ENCODE measurements around the gene GPRASP1. TPM values are rescaled to one million over a fixed set of nuclear protein-coding genes. Genes with fewer than 3 reads are reported as not detected.
"Not testable (repeated sequence)": the region's sequence is repeated elsewhere in the genome, so short reads cannot be mapped to it uniquely, and the experiment has no call there.

The GPRASP1 gene
- total RNA-seq, 2 experiments from 2014 or later = 4.2 to 5.1 TPM

DNA sequence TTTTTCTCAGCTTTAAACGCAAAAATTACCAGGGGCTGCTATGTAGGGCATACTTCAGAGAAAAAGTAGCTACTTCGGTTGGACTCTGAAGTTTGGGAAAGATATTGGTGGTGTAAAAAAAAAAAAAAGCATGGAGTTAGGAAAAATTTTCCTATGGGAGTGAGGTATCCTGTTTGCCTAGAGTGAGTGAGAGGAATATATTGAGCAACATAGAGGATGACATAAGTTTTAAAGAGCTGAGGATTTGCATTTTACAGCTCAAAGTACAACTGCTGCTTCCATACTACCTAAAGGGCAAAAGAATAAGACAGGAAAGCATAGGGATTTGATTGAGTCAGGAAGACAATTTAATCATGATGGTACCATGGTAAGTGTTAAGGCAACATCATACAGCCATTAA, 7.3 kb downstream of the GPRASP1 start:
- intact Hi-C loops (cut with DNase I, micrococcal nuclease) = loop anchor here in 1 of 2 experiments (2.0 to 10.0 kb wide), 6 partner anchors 60 to 1244 kb away; partner anchors contain the start of genes ARMCX5, BEX4, GPRASP3 and MORF4L2

DNA sequence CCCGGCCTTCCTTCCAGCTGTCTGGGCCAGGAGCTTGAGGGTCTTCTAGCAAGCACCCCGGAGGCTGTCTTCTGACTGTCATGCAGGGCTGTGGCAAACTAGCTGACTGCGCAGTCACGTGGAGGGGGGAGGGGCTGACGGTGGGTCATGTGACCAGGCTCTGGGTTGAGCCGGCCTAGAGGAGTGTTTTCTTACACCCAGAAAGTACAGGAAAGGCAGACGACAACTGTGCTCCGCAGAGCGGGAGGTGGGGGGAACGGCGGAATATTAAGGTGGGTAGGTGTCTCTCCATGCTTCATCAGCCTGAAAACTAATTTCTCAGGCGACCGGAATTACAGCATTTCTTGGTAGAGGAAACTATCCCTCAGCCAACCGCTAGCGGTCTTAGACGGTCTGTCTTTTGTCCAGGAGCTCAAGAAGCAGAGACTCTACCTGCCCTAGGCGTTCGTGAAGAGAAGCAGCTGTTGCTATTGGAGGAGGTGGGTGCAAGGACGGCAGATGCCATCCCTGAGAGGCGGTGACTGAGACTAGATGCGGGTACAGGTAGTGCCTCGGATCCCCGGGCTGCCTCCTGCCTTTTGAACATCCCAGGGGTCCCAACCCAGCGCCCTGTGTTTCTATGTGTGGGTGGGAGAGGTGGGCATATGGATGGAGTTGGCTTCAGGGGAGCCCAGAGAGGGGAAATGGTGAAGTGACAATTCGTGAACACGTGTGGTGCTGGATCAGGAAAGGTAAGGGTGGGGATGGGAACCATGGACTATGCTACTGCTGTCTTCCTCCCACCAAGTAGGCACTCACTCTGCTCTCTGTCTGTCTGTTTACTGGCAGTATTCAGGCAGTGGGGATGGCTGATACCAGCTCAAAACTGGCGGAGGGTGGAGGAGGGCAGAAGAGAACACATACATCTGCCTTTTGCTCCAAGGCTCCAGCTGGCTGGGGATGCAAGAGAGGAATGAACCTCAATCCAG, 8.8 kb downstream of the GPRASP1 start:
- peak; percentile 99 for ATAC-seq
- peaks cover 25% of the 10 kb centered on the region for H3K36me3 Mint-ChIP-seq (ENCODE audit: low read depth)
- peaks cover 23% of the 10 kb centered on the region for H3K4me1 Mint-ChIP-seq
- peaks cover 4% of the 10 kb centered on the region for H3K9me3 Mint-ChIP-seq (ENCODE audit: low read depth)
- H3K4me3 Mint-ChIP-seq = peak overlapping the region; percentile 87
- CTCF ChIA-PET = no interaction called here
- intact Hi-C loops (cut with DNase I, micrococcal nuclease) = loop anchor here in 1 of 2 experiments (2.0 to 10.0 kb wide), 6 partner anchors 61 to 1245 kb away; partner anchors contain the start of genes ARMCX5, BEX4, GPRASP3 and MORF4L2
- DNase-seq = peak; percentile 91
- peak overlapping the region; percentile 92 for H3K27ac Mint-ChIP-seq
- POLR2A ChIA-PET = interaction anchor here (0.6 kb wide), 1 partner anchor 108 kb away, joined by 3 read pairs; no protein-coding TSS in a partner anchor
- H3K27me3 Mint-ChIP-seq = no peaks in the 10 kb centered on the region

More for the DNA sequence above, 7.3 kb downstream of the GPRASP1 start:
- POLR2A ChIA-PET = interaction anchor here (0.8 kb wide), 1 partner anchor 59 kb away, joined by 4 read pairs; the partner anchor contains the start of gene ARMCX5
- Mint-ChIP-seq H3K27me3 (no peaks in the 10 kb centered on the region), H3K36me3 (ENCODE audit: low read depth) (peaks cover 13% of the 10 kb centered on the region), H3K4me3 (peak overlapping the region; percentile 36), H3K4me1 (peaks cover 26% of the 10 kb centered on the region), H3K27ac (peak overlapping the region; percentile 19), H3K9me3 (ENCODE audit: low read depth) (peaks cover under 1% of the 10 kb centered on the region)
- DNase-seq (no peak), ATAC-seq (no peak)
- CTCF ChIA-PET = no interaction called here

DNA sequence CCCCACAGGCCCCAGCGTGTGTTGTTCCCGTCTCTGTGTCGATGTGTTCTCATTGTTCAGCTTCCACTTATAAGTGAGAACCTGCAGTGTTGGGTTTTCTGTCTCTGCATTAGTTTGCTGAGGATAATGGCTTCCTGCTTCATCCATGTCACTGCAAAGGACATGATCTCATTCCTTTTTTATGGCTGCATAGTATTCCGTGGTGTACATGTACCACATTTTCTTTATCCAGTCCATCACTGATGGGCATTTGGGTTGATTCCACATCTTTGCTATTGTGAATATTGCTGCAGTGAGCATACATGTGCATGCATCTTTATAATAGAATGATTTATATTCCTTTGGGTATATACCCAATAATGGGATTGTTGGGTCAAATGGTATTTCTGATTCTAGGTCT, 12.5 kb downstream of the GPRASP1 start:
- peaks cover 25% of the 10 kb centered on the region for H3K4me1 Mint-ChIP-seq
- ATAC-seq; H3K27ac Mint-ChIP-seq; H3K4me3 Mint-ChIP-seq; POLR2A ChIA-PET; intact Hi-C loops (cut with DNase I, micrococcal nuclease); DNase-seq; H3K27me3 Mint-ChIP-seq: not testable (repeated sequence)
- peaks cover 12% of the 10 kb centered on the region for H3K9me3 Mint-ChIP-seq (ENCODE audit: low read depth)
- CTCF ChIA-PET = interaction anchor here (0.5 kb wide), 1 partner anchor 19 kb away, joined by 3 read pairs; no protein-coding TSS in a partner anchor
- peaks cover 40% of the 10 kb centered on the region for H3K36me3 Mint-ChIP-seq (ENCODE audit: low read depth)

DNA sequence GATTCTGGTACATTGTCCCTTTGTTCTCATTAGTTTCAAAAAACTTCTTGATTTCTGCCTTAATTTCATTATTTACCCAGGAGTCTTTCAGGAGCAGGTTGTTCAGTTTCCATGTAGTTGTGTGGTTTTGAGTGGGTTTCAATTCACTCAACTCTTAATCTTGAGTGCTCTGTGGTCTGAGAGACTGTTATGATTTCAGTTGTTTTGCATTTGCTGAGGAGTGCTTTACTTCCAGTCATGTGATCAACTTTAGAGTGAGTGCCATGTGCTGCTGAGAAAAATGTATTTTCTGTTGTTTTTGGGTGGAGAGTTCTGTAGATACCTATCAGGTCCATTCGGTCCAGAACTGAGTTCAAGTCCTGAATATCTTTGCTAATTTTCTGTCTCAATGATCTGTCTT, 15.8 kb downstream of the GPRASP1 start:
- H3K4me3 Mint-ChIP-seq; H3K27ac Mint-ChIP-seq; ATAC-seq; POLR2A ChIA-PET; H3K27me3 Mint-ChIP-seq; intact Hi-C loops (cut with DNase I, micrococcal nuclease); DNase-seq: not testable (repeated sequence)
- CTCF ChIA-PET = interaction anchor here (1.1 kb wide), 1 partner anchor 53 kb away, joined by 5 read pairs; the partner anchor contains the start of gene GPRASP3
- H3K9me3 Mint-ChIP-seq (ENCODE audit: low read depth) = peaks cover 14% of the 10 kb centered on the region
- peaks cover 11% of the 10 kb centered on the region for H3K4me1 Mint-ChIP-seq
- H3K36me3 Mint-ChIP-seq (ENCODE audit: low read depth) = peaks cover 47% of the 10 kb centered on the region

DNA sequence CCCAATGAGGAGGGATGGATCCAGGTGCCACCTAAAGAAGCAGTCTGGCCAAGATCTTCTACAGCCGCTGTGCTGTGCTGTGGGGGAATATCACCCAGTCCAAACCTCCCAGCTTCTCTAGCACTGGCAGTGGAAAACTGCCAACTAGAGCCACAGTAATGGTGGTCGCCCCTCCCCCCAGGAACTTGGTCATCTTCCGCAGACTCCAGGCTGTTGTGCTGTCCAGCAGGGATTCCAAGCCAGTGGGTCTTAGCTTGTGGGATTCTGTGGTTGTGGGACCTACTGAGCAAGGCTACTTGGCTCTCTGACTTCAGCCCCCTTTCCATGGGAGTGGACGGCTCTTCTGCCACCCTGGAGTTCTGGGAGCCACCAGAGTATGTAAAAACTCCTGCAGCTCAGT, 18.2 kb downstream of the GPRASP1 start:
- no peak overlapping the region for H3K4me3 Mint-ChIP-seq
- POLR2A ChIA-PET = no interaction called here
- intact Hi-C loops (cut with DNase I, micrococcal nuclease) = no loop called here

DNA sequence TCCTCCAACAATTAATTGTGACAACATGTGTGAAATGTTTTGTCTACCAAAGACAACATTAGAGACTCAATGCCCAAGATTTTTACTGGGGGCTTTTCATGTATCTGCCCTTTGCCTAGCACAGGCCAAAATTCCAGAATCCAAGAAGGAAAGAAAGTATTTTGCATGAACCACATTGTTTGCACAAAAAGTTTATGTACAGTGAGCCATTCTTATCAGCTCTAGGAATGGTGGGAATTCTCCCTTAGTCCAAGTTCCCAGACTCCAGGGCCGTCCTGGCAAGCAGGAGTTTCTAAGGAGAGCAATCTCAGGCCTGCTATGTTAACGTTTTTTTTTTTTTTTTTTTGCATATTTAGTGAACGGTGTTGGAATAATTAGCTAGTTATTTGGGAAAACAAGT, 21.6 kb downstream of the GPRASP1 start:
- no peak overlapping the region for H3K27ac Mint-ChIP-seq
- peaks cover 2% of the 10 kb centered on the region for H3K9me3 Mint-ChIP-seq (ENCODE audit: low read depth)
- no peak overlapping the region for H3K4me3 Mint-ChIP-seq
- intact Hi-C loops (cut with DNase I, micrococcal nuclease) = no loop called here
- H3K36me3 Mint-ChIP-seq (ENCODE audit: low read depth) = peaks cover 16% of the 10 kb centered on the region
- CTCF ChIA-PET = no interaction called here
- peaks cover 7% of the 10 kb centered on the region for H3K4me1 Mint-ChIP-seq
- no peak for DNase-seq
- H3K27me3 Mint-ChIP-seq = no peaks in the 10 kb centered on the region
- ATAC-seq = no peak
- POLR2A ChIA-PET = no interaction called here

More for the DNA sequence above, 18.2 kb downstream of the GPRASP1 start:
- DNase-seq (no peak), ATAC-seq (no peak)
- H3K27ac Mint-ChIP-seq = no peak overlapping the region
- peaks cover 37% of the 10 kb centered on the region for H3K36me3 Mint-ChIP-seq (ENCODE audit: low read depth)
- CTCF ChIA-PET = no interaction called here
- H3K27me3 Mint-ChIP-seq = no peaks in the 10 kb centered on the region
- H3K9me3 Mint-ChIP-seq (ENCODE audit: low read depth) = peaks cover 10% of the 10 kb centered on the region
- H3K4me1 Mint-ChIP-seq = peaks cover 11% of the 10 kb centered on the region

DNA sequence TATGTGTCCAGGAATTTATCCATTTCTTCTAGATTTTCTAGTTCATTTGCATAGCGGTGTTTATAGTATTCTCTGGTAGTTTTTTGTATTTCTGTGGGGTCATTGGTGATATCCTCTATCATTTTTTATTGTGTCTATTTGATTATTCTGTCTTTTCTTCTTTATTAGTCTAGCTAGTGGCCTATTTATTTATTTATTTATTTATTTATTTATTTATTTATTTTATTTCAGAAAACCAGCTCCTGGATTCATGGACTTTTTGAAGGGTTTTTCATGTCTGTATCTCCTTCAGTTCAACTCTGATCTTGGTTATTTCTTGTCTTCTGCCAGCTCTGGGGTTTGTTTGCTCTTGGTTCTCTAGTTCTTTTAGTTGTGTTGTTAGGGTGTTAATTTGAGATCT, 26.2 kb downstream of the GPRASP1 start:
- H3K4me1 Mint-ChIP-seq; ATAC-seq; H3K9me3 Mint-ChIP-seq (ENCODE audit: low read depth); intact Hi-C loops (cut with DNase I, micrococcal nuclease); CTCF ChIA-PET; DNase-seq; POLR2A ChIA-PET; H3K27me3 Mint-ChIP-seq; H3K4me3 Mint-ChIP-seq; H3K27ac Mint-ChIP-seq: not testable (repeated sequence)
- H3K36me3 Mint-ChIP-seq (ENCODE audit: low read depth) = peaks cover 22% of the 10 kb centered on the region

DNA sequence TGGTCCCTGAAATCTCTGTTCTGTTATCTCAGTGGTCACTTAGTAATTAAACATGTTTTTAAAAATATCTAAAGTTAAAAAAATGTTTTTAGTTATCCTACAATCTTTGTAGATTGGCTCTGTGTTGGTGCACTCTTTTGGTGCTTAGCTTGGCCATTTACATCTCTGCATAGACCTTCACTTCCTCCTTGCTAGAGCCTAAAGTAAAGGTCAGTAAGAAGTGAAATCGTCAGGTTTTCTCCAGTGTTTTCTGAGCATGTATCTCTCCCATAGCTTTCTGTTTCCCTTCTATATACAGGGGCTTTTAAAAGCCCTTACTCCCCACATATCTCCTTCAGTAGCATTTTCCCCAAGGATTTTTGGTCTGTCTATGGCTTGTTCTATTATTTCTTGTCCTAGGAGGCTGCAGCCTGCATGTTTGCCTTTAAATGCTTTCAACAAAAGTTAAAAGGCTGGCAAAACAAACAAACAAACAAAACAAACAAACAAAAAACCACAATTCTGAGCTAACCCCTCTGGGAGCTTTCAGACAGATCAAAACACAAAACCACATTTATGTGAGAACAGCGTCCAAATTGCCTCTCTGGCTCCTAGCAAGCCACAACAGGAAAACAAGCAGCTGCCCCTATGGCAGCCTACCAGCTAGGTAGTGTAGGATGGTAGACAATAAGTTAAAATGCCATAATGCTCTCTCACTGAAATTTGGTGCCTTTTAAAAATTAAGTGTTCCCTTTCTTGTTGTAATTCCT, 33.7 kb downstream of the GPRASP1 start:
- DNase-seq (no peak), ATAC-seq (no peak)
- intact Hi-C loops (cut with DNase I, micrococcal nuclease) = no loop called here
- Mint-ChIP-seq H3K4me1 (no peaks in the 10 kb centered on the region), H3K36me3 (ENCODE audit: low read depth) (peaks cover 21% of the 10 kb centered on the region), H3K9me3 (ENCODE audit: low read depth) (peaks cover 6% of the 10 kb centered on the region), H3K27me3 (no peaks in the 10 kb centered on the region), H3K4me3 (no peak overlapping the region), H3K27ac (no peak overlapping the region)
- POLR2A ChIA-PET = no interaction called here
- CTCF ChIA-PET = no interaction called here

DNA sequence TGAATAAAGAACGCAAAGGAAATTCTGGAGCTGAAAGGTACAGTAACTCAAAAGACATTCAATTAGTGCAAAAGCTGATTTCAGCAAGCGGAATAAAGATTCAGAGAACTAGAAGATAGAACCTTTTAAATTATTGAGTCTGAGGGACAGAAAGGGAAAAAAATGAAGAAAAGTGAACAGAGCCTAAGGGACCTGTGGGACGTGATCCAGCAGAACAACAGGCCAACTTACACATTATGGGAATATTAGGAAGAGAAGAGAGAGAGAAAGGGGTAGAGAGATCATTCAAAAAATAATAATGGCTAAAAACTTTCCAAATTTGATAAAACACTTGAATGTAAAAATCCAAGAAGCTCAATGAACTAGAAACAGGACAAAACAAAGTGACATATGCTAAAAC, 43.5 kb downstream of the GPRASP1 start:
- Mint-ChIP-seq H3K9me3 (ENCODE audit: low read depth) (no peaks in the 10 kb centered on the region), H3K4me1 (no peaks in the 10 kb centered on the region), H3K27ac (no peak overlapping the region), H3K4me3 (no peak overlapping the region), H3K36me3 (ENCODE audit: low read depth) (peaks cover 4% of the 10 kb centered on the region), H3K27me3 (no peaks in the 10 kb centered on the region)
- CTCF ChIA-PET = no interaction called here
- POLR2A ChIA-PET = no interaction called here
- no peak for ATAC-seq
- intact Hi-C loops (cut with DNase I, micrococcal nuclease) = no loop called here
- DNase-seq = no peak

DNA sequence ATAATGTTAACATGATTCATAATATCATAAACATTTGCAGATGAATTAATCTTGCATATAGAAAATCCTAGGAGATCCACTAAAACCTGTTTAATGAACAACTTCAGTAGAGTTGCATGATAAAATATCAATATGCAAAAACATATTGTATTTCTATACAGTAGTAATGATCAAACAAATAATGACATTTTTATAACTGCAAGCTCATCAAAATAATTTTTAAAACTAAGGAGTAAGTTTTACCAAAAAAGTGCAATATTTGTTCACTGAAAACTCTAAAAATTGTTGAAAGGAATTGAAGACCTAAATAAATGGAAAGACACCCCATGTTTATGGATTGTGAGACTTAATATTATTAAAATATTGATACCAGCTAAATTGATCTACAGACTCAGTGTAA, 45.0 kb downstream of the GPRASP1 start:
- peaks cover 4% of the 10 kb centered on the region for H3K36me3 Mint-ChIP-seq (ENCODE audit: low read depth)
- CTCF ChIA-PET = no interaction called here
- no peak overlapping the region for H3K27ac Mint-ChIP-seq
- H3K9me3 Mint-ChIP-seq (ENCODE audit: low read depth) = no peaks in the 10 kb centered on the region
- POLR2A ChIA-PET = no interaction called here
- no peak overlapping the region for H3K4me3 Mint-ChIP-seq
- no peaks in the 10 kb centered on the region for H3K27me3 Mint-ChIP-seq
- ATAC-seq (no peak), DNase-seq (no peak)
- no peaks in the 10 kb centered on the region for H3K4me1 Mint-ChIP-seq
- intact Hi-C loops (cut with DNase I, micrococcal nuclease) = no loop called here

DNA sequence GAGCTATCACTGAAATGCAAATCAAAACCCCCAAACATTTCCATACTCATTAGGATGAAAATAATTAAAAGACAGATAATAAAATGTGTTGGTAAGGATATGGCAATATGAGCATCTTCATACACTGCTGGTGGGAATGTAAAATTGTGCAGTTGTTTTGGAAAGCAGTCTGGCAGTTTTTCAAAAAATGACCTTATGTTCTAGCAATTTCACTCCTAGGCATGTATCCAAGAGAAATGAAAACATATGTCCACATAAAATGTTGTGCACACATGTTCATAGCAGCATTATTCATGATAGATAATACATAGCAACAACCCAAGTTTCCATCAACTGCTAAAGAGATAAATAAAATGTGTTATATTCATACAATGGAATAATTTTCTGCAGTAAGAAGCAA, 46.2 kb downstream of the GPRASP1 start:
- H3K9me3 Mint-ChIP-seq (ENCODE audit: low read depth) = peaks cover 3% of the 10 kb centered on the region
- CTCF ChIA-PET = no interaction called here
- H3K27me3 Mint-ChIP-seq = no peaks in the 10 kb centered on the region
- intact Hi-C loops (cut with DNase I, micrococcal nuclease) = no loop called here
- peaks cover 4% of the 10 kb centered on the region for H3K36me3 Mint-ChIP-seq (ENCODE audit: low read depth)
- no peaks in the 10 kb centered on the region for H3K4me1 Mint-ChIP-seq
- H3K27ac Mint-ChIP-seq = no peak overlapping the region
- POLR2A ChIA-PET = interaction anchor here (0.7 kb wide), 1 partner anchor 88 kb away, joined by 3 read pairs; no protein-coding TSS in a partner anchor
- DNase-seq (no peak), ATAC-seq (no peak)
- no peak overlapping the region for H3K4me3 Mint-ChIP-seq
